Activated B cell treated with CpG ODN at 0.5 μM for 24 hours (primary cell): ENCODE measurements around the gene RAB3IL1. TPM values are rescaled to one million over a fixed set of nuclear protein-coding genes. Genes with fewer than 3 reads are reported as not detected.

Source experiments
- ATAC-seq: fragments of 200-7000 bp; cut with Tn5 transposase; one replicate; pipeline ENCODE4 v1.10.0; 2021; ENCODE audit warnings: low read depth, mild to moderate bottlenecking, moderate library complexity
- CTCF ChIA-PET: fragments of 350-600 bp; sonication (Branson Sonifier 250); formaldehyde crosslinking; loops from one replicate; lab custom pipeline; 2021; ENCODE audit warnings: antibody characterized with exemption; lab: Charles Lee
- POLR2A ChIA-PET: fragments of 350-600 bp; sonication (Branson Sonifier 250); formaldehyde crosslinking; loops from one replicate; lab custom pipeline; 2021; ENCODE audit warnings: antibody characterized with exemption; lab: Charles Lee
- DNase-seq: peaks from one replicate; pipeline ENCODE4 v3.0.0; 2022
- H3K27ac Mint-ChIP-seq: one replicate; pipeline ENCODE4 v1.8.0; 2020; ENCODE audit warnings: mixed read lengths
- H3K27me3 Mint-ChIP-seq: one replicate; pipeline ENCODE4 v1.8.0; 2021; ENCODE audit warnings: mixed read lengths
- H3K36me3 Mint-ChIP-seq: one replicate; pipeline ENCODE4 v1.8.0; 2021; ENCODE audit warnings: low read depth, mixed read lengths
- H3K4me1 Mint-ChIP-seq: one replicate; pipeline ENCODE4 v1.8.0; 2021; ENCODE audit warnings: mixed read lengths
- H3K4me3 Mint-ChIP-seq: one replicate; pipeline ENCODE4 v1.8.0; 2020; ENCODE audit warnings: mild to moderate bottlenecking, mixed read lengths
- H3K9me3 Mint-ChIP-seq: one replicate; pipeline ENCODE4 v1.8.0; 2020; ENCODE audit warnings: mixed read lengths
- intact Hi-C: fragments of 100-400 bp; cut with micrococcal nuclease; formaldehyde crosslinking; loops from one replicate; pipeline ENCODE4 v1.15.1; 2024
- total RNA-seq: library from RNA; stranded (reverse); gene quantifications from 2 replicates; pipeline ENCODE4 v1.2.3, GENCODE V29; 2022
- TF ChIP-seq, protein P1 (sequence below): fragments of 200-600 bp; IDR thresholded peaks from one replicate; pipeline ENCODE4 v1.8.0; 2022; ENCODE audit warnings: antibody characterized with exemption, mild to moderate bottlenecking

Gene RAB3IL1
- total RNA-seq, 1 donor from 2014 or later = not detected

- Mint-ChIP-seq H3K9me3 (peaks cover 9% of the 10 kb centered on the region), H3K4me3 (no peak overlapping the region), H3K27me3 (peaks cover 16% of the 10 kb centered on the region), H3K36me3 (peaks cover 2% of the 10 kb centered on the region), H3K27ac (no peak overlapping the region), H3K4me1 (no peaks in the 10 kb centered on the region)
- TF ChIP-seq, protein P1, sequence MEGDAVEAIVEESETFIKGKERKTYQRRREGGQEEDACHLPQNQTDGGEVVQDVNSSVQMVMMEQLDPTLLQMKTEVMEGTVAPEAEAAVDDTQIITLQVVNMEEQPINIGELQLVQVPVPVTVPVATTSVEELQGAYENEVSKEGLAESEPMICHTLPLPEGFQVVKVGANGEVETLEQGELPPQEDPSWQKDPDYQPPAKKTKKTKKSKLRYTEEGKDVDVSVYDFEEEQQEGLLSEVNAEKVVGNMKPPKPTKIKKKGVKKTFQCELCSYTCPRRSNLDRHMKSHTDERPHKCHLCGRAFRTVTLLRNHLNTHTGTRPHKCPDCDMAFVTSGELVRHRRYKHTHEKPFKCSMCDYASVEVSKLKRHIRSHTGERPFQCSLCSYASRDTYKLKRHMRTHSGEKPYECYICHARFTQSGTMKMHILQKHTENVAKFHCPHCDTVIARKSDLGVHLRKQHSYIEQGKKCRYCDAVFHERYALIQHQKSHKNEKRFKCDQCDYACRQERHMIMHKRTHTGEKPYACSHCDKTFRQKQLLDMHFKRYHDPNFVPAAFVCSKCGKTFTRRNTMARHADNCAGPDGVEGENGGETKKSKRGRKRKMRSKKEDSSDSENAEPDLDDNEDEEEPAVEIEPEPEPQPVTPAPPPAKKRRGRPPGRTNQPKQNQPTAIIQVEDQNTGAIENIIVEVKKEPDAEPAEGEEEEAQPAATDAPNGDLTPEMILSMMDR = no peak
- intact Hi-C loops = no loop called here
- CTCF ChIA-PET = no interaction called here
- ATAC-seq (no peak), DNase-seq (no peak)
- POLR2A ChIA-PET = interaction anchor here (0.7 kb wide), 1 partner anchor 220 kb away, joined by 3 read pairs; no protein-coding TSS in a partner anchor
Measured at GRCh38 chr11:61935861-61936260, 18.5 kb upstream of the RAB3IL1 start.

DNA sequence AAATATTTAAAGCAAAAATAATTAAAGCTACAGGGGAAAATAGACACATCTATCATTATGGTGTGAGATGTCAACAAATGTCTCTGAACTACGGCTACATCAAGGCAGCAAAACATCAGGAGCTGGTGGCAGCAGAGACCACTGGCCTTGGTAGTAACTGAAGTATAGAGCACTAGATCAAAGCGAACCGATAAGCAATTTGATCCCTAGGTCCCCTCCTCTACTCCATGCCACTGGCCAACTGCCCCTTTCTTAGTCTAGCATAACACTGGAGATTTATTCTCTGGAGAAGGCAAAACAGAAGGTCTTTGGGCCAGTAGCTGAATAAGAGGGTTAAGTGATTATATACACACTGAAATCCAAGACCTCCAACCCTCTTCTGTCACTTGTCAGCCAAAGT lies 13.6 kb upstream of the RAB3IL1 start:
- intact Hi-C loops = no loop called here
- Mint-ChIP-seq H3K27me3 (peaks cover 13% of the 10 kb centered on the region), H3K36me3 (no peaks in the 10 kb centered on the region), H3K9me3 (peaks cover 4% of the 10 kb centered on the region), H3K4me3 (no peak overlapping the region), H3K27ac (no peak overlapping the region), H3K4me1 (no peaks in the 10 kb centered on the region)
- no peak for ATAC-seq
- TF ChIP-seq, protein P1 = no peak
- CTCF ChIA-PET = no interaction called here
- POLR2A ChIA-PET = no interaction called here
- DNase-seq = no peak

GRCh38 chr11:61928606-61929005 lies 11.2 kb upstream of the RAB3IL1 start:
- no peak overlapping the region for H3K27ac Mint-ChIP-seq
- no peak for ATAC-seq
- H3K36me3 Mint-ChIP-seq = no peaks in the 10 kb centered on the region
- TF ChIP-seq, protein P1 = no peak
- H3K4me3 Mint-ChIP-seq = no peak overlapping the region
- peaks cover 9% of the 10 kb centered on the region for H3K27me3 Mint-ChIP-seq
- H3K9me3 Mint-ChIP-seq = peaks cover 3% of the 10 kb centered on the region
- intact Hi-C loops = no loop called here
- H3K4me1 Mint-ChIP-seq = no peaks in the 10 kb centered on the region
- CTCF ChIA-PET = interaction anchor here (0.9 to 2.5 kb wide), 2 partner anchors 20 to 153 kb away, joined by 3 to 7 read pairs; no protein-coding TSS in a partner anchor
- POLR2A ChIA-PET = interaction anchor here (0.6 kb wide), 1 partner anchor 21 kb away, joined by 3 read pairs; no protein-coding TSS in a partner anchor
- DNase-seq = no peak

DNA sequence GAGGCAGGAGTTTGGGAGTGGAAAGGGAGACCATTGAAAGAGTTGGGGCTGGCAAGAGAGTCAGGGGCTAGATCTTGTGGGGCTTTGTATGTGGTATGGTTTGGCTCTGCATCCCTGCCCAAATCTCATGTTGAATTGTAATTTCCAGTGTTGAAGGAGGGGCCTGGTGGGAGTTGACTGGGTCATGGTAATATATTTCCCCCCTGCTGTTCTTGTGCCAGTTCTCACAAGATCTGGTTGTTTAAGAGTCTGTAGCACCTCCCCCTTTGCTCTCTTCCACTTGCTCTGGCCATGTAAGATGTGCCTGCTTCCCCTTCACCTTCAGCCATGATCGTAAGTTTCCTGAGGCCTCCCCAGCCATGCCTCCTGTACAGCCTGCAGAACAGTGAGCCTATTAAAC lies 10.1 kb upstream of the RAB3IL1 start:
- no peaks in the 10 kb centered on the region for H3K9me3 Mint-ChIP-seq
- peaks cover 3% of the 10 kb centered on the region for H3K4me1 Mint-ChIP-seq
- ChIA-PET POLR2A (no interaction called here), CTCF (interaction anchor here (2.5 kb wide), 1 partner anchor 154 kb away, joined by 7 read pairs; no protein-coding TSS in a partner anchor)
- TF ChIP-seq, protein P1 = no peak
- no peak for DNase-seq
- H3K27ac Mint-ChIP-seq = no peak overlapping the region
- intact Hi-C loops = no loop called here
- H3K4me3 Mint-ChIP-seq = no peak overlapping the region
- ATAC-seq = no peak
- H3K27me3 Mint-ChIP-seq = peaks cover 6% of the 10 kb centered on the region
- no peaks in the 10 kb centered on the region for H3K36me3 Mint-ChIP-seq

- POLR2A ChIA-PET = no interaction called here
- Mint-ChIP-seq H3K9me3 (no peaks in the 10 kb centered on the region), H3K4me3 (no peak overlapping the region), H3K36me3 (no peaks in the 10 kb centered on the region), H3K27me3 (peaks cover 7% of the 10 kb centered on the region), H3K27ac (no peak overlapping the region), H3K4me1 (peaks cover 5% of the 10 kb centered on the region)
- DNase-seq (no peak), ATAC-seq (no peak)
- intact Hi-C loops = no loop called here
- CTCF ChIA-PET = interaction anchor here (1.0 kb wide), 1 partner anchor 21 kb away, joined by 5 read pairs; no protein-coding TSS in a partner anchor
- TF ChIP-seq, protein P1 = no peak
Measured at GRCh38 chr11:61926235-61926634, 8.9 kb upstream of the RAB3IL1 start.
